ENCODE data around the gene ZFAND3. TPM values are rescaled to one million over a fixed set of nuclear protein-coding genes. Genes with fewer than 3 reads are reported as not detected.

ZFAND3 gene
- total and polyA plus RNA-seq, 12 donors: 21.4 to 163 (median 46.3) TPM

- Histone ChIP-seq H3K36me3 (replicated peaks in 1 of 2) (no peaks in the 10 kb centered on the region), H3K27me3 (no peaks in the 10 kb centered on the region), H3K27ac (no peak overlapping the region), H3K4me3 (no peak overlapping the region), H3K9me3 (replicated peaks in 1 of 3) (no peaks in the 10 kb centered on the region), H3K4me1 (replicated peaks in 1 of 2) (peaks cover 3 to 14% of the 10 kb centered on the region in 2 donors)
- intact Hi-C loops (cut with DNase I): no loop called here
- WGBS, 4 donors: 78 to 89% (median 85%) methylated on average over 9 of the region's 9 CpGs
- no peak for TF ChIP-seq POLR2A (IDR thresholded peaks at IDR 0.05)
- DNase-seq: no peak
These were observed 84.1 kb downstream of the ZFAND3 start for GRCh38 chr6:37903351-37904340.

- WGBS, 4 donors: 89 to 94% (median 93%) methylated on average over 3 of the region's 3 CpGs
- no peak for TF ChIP-seq POLR2A (IDR thresholded peaks at IDR 0.05)
- TF ChIP-seq, protein P1, sequence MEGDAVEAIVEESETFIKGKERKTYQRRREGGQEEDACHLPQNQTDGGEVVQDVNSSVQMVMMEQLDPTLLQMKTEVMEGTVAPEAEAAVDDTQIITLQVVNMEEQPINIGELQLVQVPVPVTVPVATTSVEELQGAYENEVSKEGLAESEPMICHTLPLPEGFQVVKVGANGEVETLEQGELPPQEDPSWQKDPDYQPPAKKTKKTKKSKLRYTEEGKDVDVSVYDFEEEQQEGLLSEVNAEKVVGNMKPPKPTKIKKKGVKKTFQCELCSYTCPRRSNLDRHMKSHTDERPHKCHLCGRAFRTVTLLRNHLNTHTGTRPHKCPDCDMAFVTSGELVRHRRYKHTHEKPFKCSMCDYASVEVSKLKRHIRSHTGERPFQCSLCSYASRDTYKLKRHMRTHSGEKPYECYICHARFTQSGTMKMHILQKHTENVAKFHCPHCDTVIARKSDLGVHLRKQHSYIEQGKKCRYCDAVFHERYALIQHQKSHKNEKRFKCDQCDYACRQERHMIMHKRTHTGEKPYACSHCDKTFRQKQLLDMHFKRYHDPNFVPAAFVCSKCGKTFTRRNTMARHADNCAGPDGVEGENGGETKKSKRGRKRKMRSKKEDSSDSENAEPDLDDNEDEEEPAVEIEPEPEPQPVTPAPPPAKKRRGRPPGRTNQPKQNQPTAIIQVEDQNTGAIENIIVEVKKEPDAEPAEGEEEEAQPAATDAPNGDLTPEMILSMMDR (IDR thresholded peaks at IDR 0.05): no peak
- Histone ChIP-seq H3K27ac (no peak overlapping the region), H3K9me3 (replicated peaks in 1 of 3) (no peaks in the 10 kb centered on the region), H3K36me3 (replicated peaks in 1 of 2) (no peaks in the 10 kb centered on the region), H3K4me1 (replicated peaks in 1 of 2) (peaks cover 3 to 17% of the 10 kb centered on the region in 2 donors), H3K4me3 (no peak overlapping the region), H3K27me3 (no peaks in the 10 kb centered on the region)
- intact Hi-C loops (cut with DNase I): no loop called here
- no peak for DNase-seq
These were observed 85.1 kb downstream of the ZFAND3 start for GRCh38 chr6:37904590-37904989.

DNA sequence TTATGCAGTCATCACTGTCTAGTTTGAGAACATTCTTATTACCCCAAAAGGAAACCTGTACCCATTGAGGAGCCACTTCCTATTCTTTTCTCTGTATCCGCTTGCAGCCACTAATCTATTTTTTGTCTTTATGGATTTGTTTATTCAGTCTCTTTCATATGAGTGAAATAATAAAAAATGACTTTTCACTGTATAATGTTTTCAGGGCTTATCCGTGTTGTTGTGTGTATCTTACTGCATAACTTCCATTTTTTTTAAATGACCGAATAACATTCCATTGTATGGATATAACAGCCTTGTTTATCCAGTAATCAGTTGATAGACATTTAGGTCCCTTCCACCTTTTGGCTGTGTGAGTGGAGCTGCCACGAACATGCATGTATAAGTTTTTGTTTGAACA lies 86.6 kb downstream of the ZFAND3 start:
- intact Hi-C loops (cut with DNase I): no loop called here
- TF ChIP-seq, protein P1 (IDR thresholded peaks at IDR 0.05): no peak
- no peak for TF ChIP-seq POLR2A (IDR thresholded peaks at IDR 0.05)
- H3K4me3 ChIP-seq: no peak overlapping the region
- no peaks in the 10 kb centered on the region for H3K9me3 ChIP-seq (replicated peaks in 1 of 3)
- H3K36me3 ChIP-seq (replicated peaks in 1 of 2): no peaks in the 10 kb centered on the region
- H3K4me1 ChIP-seq (replicated peaks in 1 of 2): peaks cover 3 to 22% of the 10 kb centered on the region in 2 donors
- no peak overlapping the region for H3K27ac ChIP-seq
- no peaks in the 10 kb centered on the region for H3K27me3 ChIP-seq
- 91 to 93% (median 93%) methylated on average over 4 of the region's 4 CpGs for WGBS, 4 donors
- DNase-seq: no peak

GRCh38 chr6:37910998-37911397 lies 91.5 kb downstream of the ZFAND3 start:
- TF ChIP-seq, protein P1 (IDR thresholded peaks at IDR 0.05): no peak
- no peak for TF ChIP-seq POLR2A (IDR thresholded peaks at IDR 0.05)
- H3K4me1 ChIP-seq (replicated peaks in 1 of 2): peaks cover 0 to 8% of the 10 kb centered on the region in 2 donors
- no peak for DNase-seq
- H3K4me3 ChIP-seq: no peak overlapping the region
- 91 to 93% (median 93%) methylated on average over 3 of the region's 3 CpGs for WGBS, 4 donors
- H3K9me3 ChIP-seq (replicated peaks in 1 of 3): no peaks in the 10 kb centered on the region
- H3K27me3 ChIP-seq: no peaks in the 10 kb centered on the region
- no peaks in the 10 kb centered on the region for H3K36me3 ChIP-seq (replicated peaks in 1 of 2)
- intact Hi-C loops (cut with DNase I): no loop called here
- no peak overlapping the region for H3K27ac ChIP-seq

Data from adrenal gland (tissue), 12 donors.